Activated CD8-positive, alpha-beta T cell treated with anti-CD3 and anti-CD28 coated beads for 36 hours (primary cell): Measurements from ENCODE around the gene PRDM16. TPM values are rescaled to one million over a fixed set of nuclear protein-coding genes. Genes with fewer than 3 reads are reported as not detected.

Source experiments
- ATAC-seq: fragments of 200-7000 bp; cut with Tn5 transposase; one replicate; pipeline ENCODE4 v1.10.0; 2021; ENCODE audit warnings: mild to moderate bottlenecking, moderate library complexity
- CTCF ChIA-PET: fragments of 350-600 bp; sonication (Branson Sonifier 250); formaldehyde crosslinking; loops from one replicate; lab custom pipeline; 2021; ENCODE audit warnings: antibody characterized with exemption; lab: Charles Lee
- POLR2A ChIA-PET: fragments of 350-600 bp; sonication (Branson Sonifier 250); formaldehyde crosslinking; loops from one replicate; lab custom pipeline; 2021; ENCODE audit warnings: antibody characterized with exemption; lab: Charles Lee
- DNase-seq: peaks from one replicate; pipeline ENCODE4 v3.0.0-alpha.2; 2020
- H3K27ac Mint-ChIP-seq: one replicate; pipeline ENCODE4 v1.8.0; 2021; ENCODE audit warnings: mild to moderate bottlenecking, mixed read lengths
- H3K27me3 Mint-ChIP-seq: one replicate; pipeline ENCODE4 v1.8.0; 2021; ENCODE audit warnings: mixed read lengths
- H3K36me3 Mint-ChIP-seq: one replicate; pipeline ENCODE4 v1.8.0; 2021; ENCODE audit warnings: low read depth, mixed read lengths
- H3K4me1 Mint-ChIP-seq: one replicate; pipeline ENCODE4 v1.8.0; 2021; ENCODE audit warnings: low read depth, mixed read lengths
- H3K4me3 Mint-ChIP-seq: one replicate; pipeline ENCODE4 v1.8.0; 2021; ENCODE audit warnings: mild to moderate bottlenecking, moderate library complexity, mixed read lengths
- H3K9me3 Mint-ChIP-seq: one replicate; pipeline ENCODE4 v1.8.0; 2021; ENCODE audit warnings: mixed read lengths
- intact Hi-C: fragments of 100-400 bp; cut with micrococcal nuclease; formaldehyde crosslinking; loops from one replicate; pipeline ENCODE4 v1.10.0; 2022
- total RNA-seq, 2 experiments: library from RNA; stranded (reverse); gene quantifications; one replicate each; pipeline ENCODE4 v1.2.3, GENCODE V29; 2021
- TF ChIP-seq, protein P1 (sequence below): fragments of 200-600 bp; IDR thresholded peaks from one replicate; pipeline ENCODE4 v1.8.0; 2022; ENCODE audit warnings: antibody characterized with exemption, mild to moderate bottlenecking

The PRDM16 gene
- total RNA-seq, 2 experiments from 2014 or later, result 0.29 to 0.49 TPM

DNA sequence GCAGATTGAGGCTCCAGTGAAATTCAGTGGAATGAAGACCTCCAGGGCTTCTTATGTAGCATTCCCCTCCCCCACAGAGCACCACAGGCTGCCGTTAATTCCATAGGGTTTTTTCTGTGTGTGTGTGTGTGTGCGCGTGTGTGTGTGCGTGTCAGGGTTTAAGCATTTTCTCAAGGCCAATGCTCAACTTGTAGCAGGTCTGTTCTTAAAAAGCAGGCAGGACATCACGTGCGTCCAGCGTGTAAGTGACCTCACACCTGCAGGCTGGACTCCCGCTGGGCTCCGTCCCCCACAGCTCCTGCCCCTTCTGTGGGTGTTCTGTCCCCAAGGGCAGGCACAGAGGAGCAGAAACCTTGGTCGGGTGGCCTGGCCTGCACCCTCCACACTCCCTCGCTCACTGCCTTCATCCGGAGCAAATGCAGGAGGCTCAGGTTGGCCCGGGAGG, 5.3 kb downstream of the PRDM16 start:
- no peaks in the 10 kb centered on the region for H3K9me3 Mint-ChIP-seq
- no peak for ATAC-seq
- no peak overlapping the region for H3K4me3 Mint-ChIP-seq
- TF ChIP-seq, protein P1, sequence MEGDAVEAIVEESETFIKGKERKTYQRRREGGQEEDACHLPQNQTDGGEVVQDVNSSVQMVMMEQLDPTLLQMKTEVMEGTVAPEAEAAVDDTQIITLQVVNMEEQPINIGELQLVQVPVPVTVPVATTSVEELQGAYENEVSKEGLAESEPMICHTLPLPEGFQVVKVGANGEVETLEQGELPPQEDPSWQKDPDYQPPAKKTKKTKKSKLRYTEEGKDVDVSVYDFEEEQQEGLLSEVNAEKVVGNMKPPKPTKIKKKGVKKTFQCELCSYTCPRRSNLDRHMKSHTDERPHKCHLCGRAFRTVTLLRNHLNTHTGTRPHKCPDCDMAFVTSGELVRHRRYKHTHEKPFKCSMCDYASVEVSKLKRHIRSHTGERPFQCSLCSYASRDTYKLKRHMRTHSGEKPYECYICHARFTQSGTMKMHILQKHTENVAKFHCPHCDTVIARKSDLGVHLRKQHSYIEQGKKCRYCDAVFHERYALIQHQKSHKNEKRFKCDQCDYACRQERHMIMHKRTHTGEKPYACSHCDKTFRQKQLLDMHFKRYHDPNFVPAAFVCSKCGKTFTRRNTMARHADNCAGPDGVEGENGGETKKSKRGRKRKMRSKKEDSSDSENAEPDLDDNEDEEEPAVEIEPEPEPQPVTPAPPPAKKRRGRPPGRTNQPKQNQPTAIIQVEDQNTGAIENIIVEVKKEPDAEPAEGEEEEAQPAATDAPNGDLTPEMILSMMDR, result no peak
- no peak for DNase-seq
- H3K27me3 Mint-ChIP-seq, result peaks cover 28% of the 10 kb centered on the region
- ChIA-PET CTCF (no interaction called here), POLR2A (no interaction called here)
- intact Hi-C loops, result no loop called here
- H3K4me1 Mint-ChIP-seq, result no peaks in the 10 kb centered on the region
- H3K36me3 Mint-ChIP-seq, result no peaks in the 10 kb centered on the region
- H3K27ac Mint-ChIP-seq, result no peak overlapping the region

GRCh38 chr1:3074800-3075199, 5.8 kb downstream of the PRDM16 start:
- H3K27me3 Mint-ChIP-seq, result peaks cover 28% of the 10 kb centered on the region
- no peaks in the 10 kb centered on the region for H3K4me1 Mint-ChIP-seq
- DNase-seq, result no peak
- no peaks in the 10 kb centered on the region for H3K9me3 Mint-ChIP-seq
- no peak for ATAC-seq
- intact Hi-C loops, result no loop called here
- H3K36me3 Mint-ChIP-seq, result no peaks in the 10 kb centered on the region
- no peak overlapping the region for H3K27ac Mint-ChIP-seq
- POLR2A ChIA-PET, result no interaction called here
- H3K4me3 Mint-ChIP-seq, result no peak overlapping the region
- TF ChIP-seq, protein P1, result no peak
- CTCF ChIA-PET, result no interaction called here

DNA sequence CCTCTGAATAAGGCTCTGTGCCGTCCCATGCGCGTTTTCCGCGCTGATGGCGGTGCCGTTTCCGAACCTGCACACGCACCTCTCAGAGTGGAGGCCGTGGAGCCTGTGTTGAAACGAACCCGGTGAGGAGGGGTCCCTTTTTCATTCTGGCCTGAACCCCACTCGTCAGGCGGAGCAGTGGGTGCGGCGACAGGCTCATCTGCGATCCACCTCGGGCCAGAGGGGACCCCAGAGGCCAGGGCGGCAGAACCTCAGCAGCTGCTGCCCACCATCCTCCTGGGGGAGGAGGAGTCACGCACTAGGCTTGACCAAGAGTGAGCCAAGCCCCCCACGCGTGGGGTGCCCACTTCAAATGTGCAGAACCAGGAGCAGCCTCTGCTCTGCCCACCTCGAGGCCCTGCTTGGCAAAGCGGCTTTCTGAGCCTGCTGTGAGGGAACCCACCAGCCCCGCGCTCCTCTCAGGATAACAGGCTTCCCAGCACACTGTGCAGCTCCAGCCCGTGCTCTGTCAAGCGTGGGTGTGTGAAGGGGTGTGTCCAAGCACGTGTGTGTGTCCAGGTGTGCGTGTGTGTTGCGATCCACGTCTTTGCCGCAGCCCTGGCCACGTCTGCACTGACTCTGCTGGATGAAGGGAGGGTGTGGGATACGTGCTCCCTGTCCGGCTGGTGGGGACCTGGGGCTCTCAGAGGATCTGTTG, 6.8 kb downstream of the PRDM16 start:
- POLR2A ChIA-PET, result no interaction called here
- H3K27me3 Mint-ChIP-seq, result peaks cover 27% of the 10 kb centered on the region
- H3K36me3 Mint-ChIP-seq, result no peaks in the 10 kb centered on the region
- ATAC-seq (no peak), DNase-seq (no peak)
- intact Hi-C loops, result no loop called here
- TF ChIP-seq, protein P1, result no peak
- no peaks in the 10 kb centered on the region for H3K4me1 Mint-ChIP-seq
- no peaks in the 10 kb centered on the region for H3K9me3 Mint-ChIP-seq
- CTCF ChIA-PET, result no interaction called here
- no peak overlapping the region for H3K27ac Mint-ChIP-seq
- H3K4me3 Mint-ChIP-seq, result no peak overlapping the region

DNA sequence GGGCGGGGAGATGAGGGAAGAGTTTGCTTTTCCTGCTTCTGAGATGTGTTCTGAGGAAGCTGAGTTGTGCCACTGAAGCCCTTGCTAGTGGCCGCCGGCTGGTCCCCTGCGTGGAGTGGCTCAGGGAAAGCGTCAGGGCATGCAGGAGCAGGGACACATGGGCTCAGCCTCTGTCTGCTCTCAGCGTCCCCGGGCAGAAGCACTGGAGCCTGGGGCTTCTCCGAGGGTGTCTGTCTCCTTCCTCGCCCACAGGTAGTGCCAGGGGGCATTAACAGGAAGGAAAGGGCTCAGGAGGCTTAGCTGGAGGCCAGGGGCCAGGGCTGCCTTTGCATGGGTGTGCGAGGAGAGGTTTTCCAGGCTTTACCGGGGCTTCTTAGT, 7.3 kb downstream of the PRDM16 start:
- intact Hi-C loops, result no loop called here
- no peak overlapping the region for H3K27ac Mint-ChIP-seq
- H3K9me3 Mint-ChIP-seq, result no peaks in the 10 kb centered on the region

DNA sequence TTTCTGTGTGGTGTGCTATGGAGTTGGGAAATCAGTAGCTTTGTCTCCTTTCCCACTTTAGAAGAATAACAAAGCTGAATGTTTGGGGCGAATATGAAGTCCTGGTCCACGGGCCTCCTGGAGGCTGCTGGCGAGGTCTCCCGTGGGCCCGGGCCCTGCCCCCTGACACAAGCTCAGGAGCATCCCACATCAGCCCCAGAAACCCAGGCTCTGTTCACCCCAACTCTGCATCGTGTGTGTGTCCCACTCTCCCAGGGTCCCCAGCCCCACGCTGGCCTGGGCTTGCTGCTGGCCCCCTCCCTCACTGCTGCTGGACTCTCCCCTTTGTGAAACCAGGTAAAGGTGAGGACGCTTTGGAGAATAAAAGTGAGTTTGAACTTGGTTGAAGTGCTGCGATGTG, 8.1 kb downstream of the PRDM16 start:
- intact Hi-C loops, result no loop called here

More for the DNA sequence above, 7.3 kb downstream of the PRDM16 start:
- no peak for ATAC-seq
- ChIA-PET CTCF (no interaction called here), POLR2A (no interaction called here)
- Mint-ChIP-seq H3K36me3 (no peaks in the 10 kb centered on the region), H3K4me3 (no peak overlapping the region), H3K4me1 (no peaks in the 10 kb centered on the region), H3K27me3 (peaks cover 25% of the 10 kb centered on the region)
- TF ChIP-seq, protein P1, result no peak
- no peak for DNase-seq

More for the DNA sequence above, 8.1 kb downstream of the PRDM16 start:
- no peak for DNase-seq
- TF ChIP-seq, protein P1, result no peak
- POLR2A ChIA-PET, result no interaction called here
- Mint-ChIP-seq H3K27me3 (peaks cover 18% of the 10 kb centered on the region), H3K36me3 (no peaks in the 10 kb centered on the region), H3K4me3 (no peak overlapping the region), H3K4me1 (no peaks in the 10 kb centered on the region), H3K9me3 (no peaks in the 10 kb centered on the region), H3K27ac (no peak overlapping the region)
- ATAC-seq, result no peak
- CTCF ChIA-PET, result no interaction called here
